Sciatic nerve (tissue), 2 donors: ENCODE data around the gene NUDT16L1. TPM values are rescaled to one million over a fixed set of nuclear protein-coding genes. Genes with fewer than 3 reads are reported as not detected.

Experiments used
- ATAC-seq: fragments of 200-7000 bp; cut with Tn5 transposase; one replicate; pipeline ENCODE4 v1.9.1; 2020; ENCODE audit warnings: mild to moderate bottlenecking, moderate library complexity
- DNase-seq: peaks from one replicate; pipeline ENCODE4 v3.0.0-alpha.2; 2020; ENCODE audit warnings: low spot score
- intact Hi-C: fragments of 100-400 bp; cut with DNase I; formaldehyde crosslinking; loops from one replicate; pipeline ENCODE4 v1.14.2; 2022
- total RNA-seq: library from RNA; stranded (reverse); fragmentation: NEBNext Ultra II Directional; extraction: Animal tissue kit (Norgen Biotek cat#: 25700); gene quantifications from one replicate; pipeline ENCODE4 v1.2.1, GENCODE V29; 2021
- donor health status: DM: no; HTN: no; CAD: no.
- donor health status: DM: no; HTN: no; CAD: no.

Gene NUDT16L1
- total RNA-seq, 1 donor from 2014 or later: 21.3 TPM

GRCh38 chr16:4701791-4702465 is 8.6 kb downstream of the NUDT16L1 start:
- intact Hi-C loops: no loop called here

GRCh38 chr16:4702466-4702808 is 9.1 kb downstream of the NUDT16L1 start:
- ATAC-seq (no peak), DNase-seq (no peak)
- intact Hi-C loops: no loop called here

More at GRCh38 chr16:4701791-4702465, 8.6 kb downstream of the NUDT16L1 start:
- ATAC-seq (no peak), DNase-seq (no peak)

GRCh38 chr16:4703906-4704305 is 10.5 kb downstream of the NUDT16L1 start:
- ATAC-seq (no peak), DNase-seq (no peak)
- intact Hi-C loops: no loop called here

- DNase-seq (no peak), ATAC-seq (no peak)
- intact Hi-C loops: no loop called here
Measured at GRCh38 chr16:4704491-4704890, 11.1 kb downstream of the NUDT16L1 start.

- no peak for DNase-seq
- ATAC-seq: no peak
- intact Hi-C loops: no loop called here
Measured at GRCh38 chr16:4704913-4705312, 11.6 kb downstream of the NUDT16L1 start.

- intact Hi-C loops: no loop called here
- no peak for ATAC-seq
- DNase-seq: no peak
Measured at GRCh38 chr16:4706871-4707270, 13.5 kb downstream of the NUDT16L1 start.

GRCh38 chr16:4709481-4709880 is 16.1 kb downstream of the NUDT16L1 start:
- ATAC-seq: no peak
- intact Hi-C loops: no loop called here
- DNase-seq: no peak

- ATAC-seq: no peak
- intact Hi-C loops: no loop called here
- DNase-seq: no peak
Measured at GRCh38 chr16:4713663-4714501, 20.5 kb downstream of the NUDT16L1 start.

- DNase-seq (no peak), ATAC-seq (no peak)
- intact Hi-C loops: no loop called here
Measured at GRCh38 chr16:4714996-4715395, 21.6 kb downstream of the NUDT16L1 start.

- ATAC-seq (no peak), DNase-seq (no peak)
- intact Hi-C loops: no loop called here
Measured at GRCh38 chr16:4718466-4718865, 25.1 kb downstream of the NUDT16L1 start.

GRCh38 chr16:4723071-4723767 is 29.9 kb downstream of the NUDT16L1 start:
- ATAC-seq: no peak
- no peak for DNase-seq
- intact Hi-C loops: no loop called here

- DNase-seq (no peak), ATAC-seq (no peak)
- intact Hi-C loops: no loop called here
Measured at GRCh38 chr16:4724661-4725270, 31.4 kb downstream of the NUDT16L1 start.

- peak; percentile 24 for ATAC-seq
- intact Hi-C loops: no loop called here
- DNase-seq: no peak
Measured at GRCh38 chr16:4726616-4727015, 33.3 kb downstream of the NUDT16L1 start.

- DNase-seq: no peak
- intact Hi-C loops: no loop called here
- no peak for ATAC-seq
Measured at GRCh38 chr16:4728676-4729075, 35.3 kb downstream of the NUDT16L1 start.

GRCh38 chr16:4729876-4730275 is 36.5 kb downstream of the NUDT16L1 start:
- ATAC-seq (no peak), DNase-seq (no peak)
- intact Hi-C loops: no loop called here

GRCh38 chr16:4733211-4733742 is 39.9 kb downstream of the NUDT16L1 start:
- ATAC-seq: no peak
- intact Hi-C loops: no loop called here
- DNase-seq: no peak

- intact Hi-C loops: no loop called here
- ATAC-seq: no peak
- DNase-seq: peak; percentile 68
Measured at GRCh38 chr16:4733747-4734062, 40.3 kb downstream of the NUDT16L1 start.

GRCh38 chr16:4734063-4734729 is 40.8 kb downstream of the NUDT16L1 start, which contains the start of the genes ANKS3 and DNAAF8:
TSS of gene ANKS3 (minus strand) at chr16:4734271. CDS start at chr16:4730149, 4,122 bp downstream.
TSS of gene DNAAF8 (plus strand) at chr16:4734537. CDS start at chr16:4736515, 1,978 bp downstream.
- peak; percentile 95 for DNase-seq

More at GRCh38 chr16:4734063-4734729, 40.8 kb downstream of the NUDT16L1 start, which contains the start of the genes ANKS3 and DNAAF8:
- intact Hi-C loops: no loop called here
- ATAC-seq: peak; percentile 98
